Activated CD4-positive, alpha-beta memory T cell treated with anti-CD3 and anti-CD28 coated beads for 36 hours (primary cell): Measurements from ENCODE around the gene VIPR2. TPM values are rescaled to one million over a fixed set of nuclear protein-coding genes. Genes with fewer than 3 reads are reported as not detected.
"Not testable (repeated sequence)": the region's sequence is repeated elsewhere in the genome, so short reads cannot be mapped to it uniquely, and the experiment has no call there.

Experiments used
- CTCF ChIA-PET: fragments of 350-600 bp; sonication (Branson Sonifier 250); formaldehyde crosslinking; loops from one replicate; lab custom pipeline; 2021; ENCODE audit warnings: antibody characterized with exemption, inconsistent platforms; lab: Charles Lee
- POLR2A ChIA-PET: fragments of 350-600 bp; sonication (Branson Sonifier 250); formaldehyde crosslinking; loops from one replicate; lab custom pipeline; 2021; ENCODE audit warnings: antibody characterized with exemption; lab: Charles Lee
- DNase-seq: peaks from one replicate; pipeline ENCODE4 v3.0.0-alpha.2; 2020
- H3K27ac Mint-ChIP-seq: one replicate; pipeline ENCODE4 v1.8.0; 2021; ENCODE audit warnings: mixed read lengths
- H3K27me3 Mint-ChIP-seq: one replicate; pipeline ENCODE4 v1.8.0; 2021; ENCODE audit warnings: mixed read lengths
- H3K36me3 Mint-ChIP-seq: one replicate; pipeline ENCODE4 v1.8.0; 2021; ENCODE audit warnings: mixed read lengths
- H3K4me1 Mint-ChIP-seq: one replicate; pipeline ENCODE4 v1.8.0; 2021; ENCODE audit warnings: low read depth, mixed read lengths
- H3K4me3 Mint-ChIP-seq: one replicate; pipeline ENCODE4 v1.8.0; 2021; ENCODE audit warnings: mild to moderate bottlenecking, mixed read lengths
- H3K9me3 Mint-ChIP-seq: one replicate; pipeline ENCODE4 v1.8.0; 2021; ENCODE audit warnings: mixed read lengths
- intact Hi-C: fragments of 100-400 bp; cut with micrococcal nuclease; formaldehyde crosslinking; loops from one replicate; pipeline ENCODE4 v1.15.1; 2023
- total RNA-seq, 2 experiments: library from RNA; stranded (reverse); gene quantifications; one replicate each; pipeline ENCODE4 v1.2.3, GENCODE V29; 2021

Gene VIPR2
- total RNA-seq, 2 experiments from 2014 or later, result 0.55 to 0.56 TPM

- Mint-ChIP-seq H3K27ac (no peak overlapping the region), H3K27me3 (peaks cover 50% of the 10 kb centered on the region), H3K4me3 (no peak overlapping the region), H3K36me3 (peaks cover 2% of the 10 kb centered on the region), H3K9me3 (peaks cover 8% of the 10 kb centered on the region), H3K4me1 (peaks cover 16% of the 10 kb centered on the region)
- CTCF ChIA-PET, result interaction anchor here (0.8 kb wide), 1 partner anchor 15 kb away, joined by 3 read pairs; no protein-coding TSS in a partner anchor
- no peak for DNase-seq
- intact Hi-C loops, result no loop called here
- POLR2A ChIA-PET, result no interaction called here
Measured at GRCh38 chr7:158991824-158992621, 152.6 kb downstream of the VIPR2 start.

- H3K27ac Mint-ChIP-seq, result no peak overlapping the region
- peaks cover 11% of the 10 kb centered on the region for H3K9me3 Mint-ChIP-seq
- no peak for DNase-seq
- peaks cover 1% of the 10 kb centered on the region for H3K36me3 Mint-ChIP-seq
- intact Hi-C loops, result no loop called here
- H3K4me1 Mint-ChIP-seq, result peaks cover 16% of the 10 kb centered on the region
- ChIA-PET CTCF (no interaction called here), POLR2A (no interaction called here)
- H3K4me3 Mint-ChIP-seq, result no peak overlapping the region
- peaks cover 36% of the 10 kb centered on the region for H3K27me3 Mint-ChIP-seq
Measured at GRCh38 chr7:158988996-158989395, 155.7 kb downstream of the VIPR2 start.

DNA sequence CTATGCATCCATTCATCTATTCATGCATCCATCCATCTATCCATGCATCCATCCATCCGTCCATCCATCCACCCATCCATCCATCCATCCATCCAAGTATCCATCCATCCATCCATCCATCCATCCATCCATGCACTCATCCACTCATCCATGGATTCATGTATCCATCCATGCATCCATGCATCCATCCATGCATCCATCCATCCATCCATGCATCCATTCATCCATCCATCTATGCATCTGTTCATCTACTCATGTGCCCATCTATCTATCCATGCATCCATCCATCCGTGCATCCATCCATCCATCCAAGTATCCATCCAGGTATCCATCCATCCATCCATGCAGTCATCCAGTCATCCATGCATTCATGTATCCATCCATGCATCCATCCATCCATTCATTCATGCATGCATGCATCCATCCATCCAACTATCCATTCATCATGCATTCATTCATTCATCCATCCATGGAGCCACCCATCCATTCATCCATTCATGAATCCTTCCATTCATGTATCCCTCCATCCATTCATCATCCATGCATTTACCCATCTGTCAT lies 156.3 kb downstream of the VIPR2 start:
- ChIA-PET POLR2A (no interaction called here), CTCF (no interaction called here)
- H3K9me3 Mint-ChIP-seq, result peaks cover 14% of the 10 kb centered on the region
- H3K27me3 Mint-ChIP-seq, result peaks cover 30% of the 10 kb centered on the region
- intact Hi-C loops, result no loop called here
- no peak overlapping the region for H3K27ac Mint-ChIP-seq
- H3K4me1 Mint-ChIP-seq, result peaks cover 16% of the 10 kb centered on the region
- H3K4me3 Mint-ChIP-seq, result no peak overlapping the region
- peaks cover 1% of the 10 kb centered on the region for H3K36me3 Mint-ChIP-seq
- no peak for DNase-seq

DNA sequence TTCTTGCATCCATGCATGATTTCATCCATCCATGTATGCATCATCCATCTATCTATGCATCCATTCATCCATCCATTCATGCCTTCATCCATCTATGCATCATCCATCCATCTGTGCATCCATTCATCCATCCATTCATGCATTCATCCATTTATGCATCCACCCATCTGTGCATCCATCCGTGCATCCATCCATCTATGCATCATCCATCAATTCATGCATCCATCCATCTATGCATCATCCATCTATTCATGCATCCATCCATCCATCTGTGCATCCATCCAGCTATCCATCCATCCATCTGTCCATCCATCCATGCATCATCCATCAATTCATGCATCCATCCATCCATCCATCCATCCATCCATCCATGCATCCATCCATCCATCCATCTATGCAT lies 157.0 kb downstream of the VIPR2 start:
- Mint-ChIP-seq H3K27me3 (peaks cover 24% of the 10 kb centered on the region), H3K36me3 (peaks cover 1% of the 10 kb centered on the region), H3K9me3 (peaks cover 21% of the 10 kb centered on the region), H3K27ac (no peak overlapping the region), H3K4me1 (peaks cover 10% of the 10 kb centered on the region), H3K4me3 (no peak overlapping the region)
- intact Hi-C loops, result no loop called here
- POLR2A ChIA-PET, result no interaction called here
- CTCF ChIA-PET, result no interaction called here
- no peak for DNase-seq

DNA sequence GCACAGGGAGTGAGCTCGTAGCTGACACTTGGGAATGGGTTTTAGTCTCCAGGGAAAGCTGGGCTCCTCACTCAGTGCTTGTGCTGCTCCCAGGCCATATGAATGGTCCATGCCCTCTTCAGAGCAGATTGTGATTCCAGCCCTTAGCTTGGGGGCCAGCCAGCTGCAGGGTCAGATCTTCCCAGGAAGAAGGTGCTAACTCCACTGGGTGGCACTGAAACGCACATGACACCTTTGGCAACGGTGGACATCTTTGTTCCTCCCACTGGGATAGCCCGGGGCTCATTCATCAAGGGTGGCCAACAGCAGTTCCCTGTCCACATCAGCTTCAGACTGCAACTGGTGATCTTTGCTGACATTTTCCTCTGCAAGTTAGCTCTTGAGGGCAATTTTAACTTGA lies 159.1 kb downstream of the VIPR2 start:
- CTCF ChIA-PET, result interaction anchor here (1.1 to 1.6 kb wide), 2 partner anchors 8 to 13 kb away, joined by 3 to 8 read pairs; no protein-coding TSS in a partner anchor
- Mint-ChIP-seq H3K4me3 (no peak overlapping the region), H3K27me3 (peaks cover 6% of the 10 kb centered on the region), H3K36me3 (peaks cover 1% of the 10 kb centered on the region), H3K9me3 (peaks cover 36% of the 10 kb centered on the region), H3K27ac (no peak overlapping the region), H3K4me1 (no peaks in the 10 kb centered on the region)
- POLR2A ChIA-PET, result no interaction called here
- DNase-seq, result no peak
- intact Hi-C loops, result no loop called here

DNA sequence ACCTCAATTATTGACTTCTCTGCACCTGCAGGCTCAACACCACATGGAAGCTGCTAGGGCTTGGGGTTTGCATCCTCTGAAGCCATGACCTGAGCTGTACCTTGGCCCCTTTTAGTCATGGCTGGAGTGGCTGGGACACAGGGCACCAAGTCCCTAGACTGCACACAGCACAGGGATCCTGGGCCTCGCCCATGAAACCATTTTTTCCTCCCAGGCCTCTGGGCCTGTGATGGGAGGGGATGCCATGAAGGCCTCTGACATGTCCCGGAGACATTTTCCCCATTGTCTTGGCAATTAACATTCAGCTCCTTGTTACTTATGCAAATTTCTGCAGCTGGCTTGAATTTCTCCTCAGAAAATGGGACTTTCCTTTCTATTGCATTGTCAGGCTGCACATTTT lies 160.7 kb downstream of the VIPR2 start:
- CTCF ChIA-PET, result not testable (repeated sequence)

GRCh38 chr7:158982080-158982479 lies 162.6 kb downstream of the VIPR2 start:
- H3K4me1 Mint-ChIP-seq, POLR2A ChIA-PET, intact Hi-C loops: not testable (repeated sequence)

More for the DNA sequence above, 160.7 kb downstream of the VIPR2 start:
- H3K4me3 Mint-ChIP-seq, H3K27ac Mint-ChIP-seq, H3K36me3 Mint-ChIP-seq, H3K27me3 Mint-ChIP-seq, POLR2A ChIA-PET, intact Hi-C loops, DNase-seq, H3K4me1 Mint-ChIP-seq: not testable (repeated sequence)
- H3K9me3 Mint-ChIP-seq, result peaks cover 39% of the 10 kb centered on the region

GRCh38 chr7:158979635-158980351 lies 164.9 kb downstream of the VIPR2 start:
- Mint-ChIP-seq H3K36me3 (peaks cover 1% of the 10 kb centered on the region), H3K27me3 (no peaks in the 10 kb centered on the region), H3K9me3 (peaks cover 36% of the 10 kb centered on the region), H3K4me3 (no peak overlapping the region), H3K27ac (no peak overlapping the region), H3K4me1 (peaks cover 19% of the 10 kb centered on the region)
- no peak for DNase-seq
- intact Hi-C loops, result loop anchor here (5.0 to 10.0 kb wide), 4 partner anchors 97 to 585 kb away; partner anchors contain the start of gene ESYT2
- POLR2A ChIA-PET, result no interaction called here
- CTCF ChIA-PET, result interaction anchor here (1.6 kb wide), 1 partner anchor 284 kb away, joined by 3 read pairs; no protein-coding TSS in a partner anchor

More at GRCh38 chr7:158982080-158982479, 162.6 kb downstream of the VIPR2 start:
- H3K27me3 Mint-ChIP-seq, DNase-seq, CTCF ChIA-PET, H3K36me3 Mint-ChIP-seq, H3K27ac Mint-ChIP-seq, H3K4me3 Mint-ChIP-seq: not testable (repeated sequence)
- peaks cover 39% of the 10 kb centered on the region for H3K9me3 Mint-ChIP-seq

DNA sequence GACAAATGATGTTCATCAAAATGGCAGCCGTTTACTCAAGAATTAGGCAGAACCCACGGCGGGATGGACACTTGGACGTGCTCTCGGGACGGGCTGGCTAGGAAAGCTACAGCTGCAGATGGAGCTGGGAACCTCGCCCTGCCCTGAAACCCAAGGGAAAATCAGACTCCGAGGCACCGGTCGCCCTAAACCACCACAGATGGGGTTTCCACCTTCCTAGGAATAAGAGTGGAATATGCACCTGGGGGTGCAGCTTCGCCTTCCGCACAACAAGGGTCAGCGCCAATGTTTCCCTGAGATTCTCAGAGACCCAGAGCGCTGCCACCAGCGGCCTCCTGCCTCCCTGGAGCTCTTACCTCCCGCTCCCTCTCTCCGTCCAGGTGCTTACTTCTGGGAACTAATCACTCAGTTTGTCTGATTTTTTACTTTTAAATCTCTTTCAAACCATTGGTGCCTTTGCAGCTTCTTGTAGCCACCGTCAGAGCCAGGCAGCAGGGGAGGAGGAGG lies 165.6 kb downstream of the VIPR2 start:
- Mint-ChIP-seq H3K27me3 (no peaks in the 10 kb centered on the region), H3K4me1 (peaks cover 19% of the 10 kb centered on the region), H3K4me3 (no peak overlapping the region), H3K27ac (no peak overlapping the region), H3K9me3 (peaks cover 29% of the 10 kb centered on the region), H3K36me3 (no peaks in the 10 kb centered on the region)
- ChIA-PET CTCF (interaction anchor here (1.6 kb wide), 1 partner anchor 283 kb away, joined by 3 read pairs; no protein-coding TSS in a partner anchor), POLR2A (no interaction called here)
- intact Hi-C loops, result loop anchor here (5.0 to 10.0 kb wide), 4 partner anchors 97 to 584 kb away; partner anchors contain the start of gene ESYT2
- no peak for DNase-seq
